GM12878 (cell line): Measurements from ENCODE around the gene CLEC4G. TPM values are rescaled to one million over a fixed set of nuclear protein-coding genes. Genes with fewer than 3 reads are reported as not detected.

Experiments used
- ATAC-seq: fragments of 200-7000 bp; cut with Tn5 transposase; 3 replicates; pipeline ENCODE4 v1.9.1; 2020; ENCODE audit warnings: mild to moderate bottlenecking, moderate library complexity
- BruUV-seq: library from RNA; stranded (reverse); fragments of 400-500 nt; replicated peaks from 2 replicates; lab custom pipeline; 2021; lab: Mats Ljungman, UMichigan
- CTCF ChIA-PET: fragments of 300-600 bp; sonication (Branson Sonifier 250); formaldehyde crosslinking; extraction: SDS; loops from one replicate; lab custom pipeline; 2021; ENCODE audit warnings: inconsistent platforms; lab: Yijun Ruan, JAX
- POLR2A ChIA-PET: fragments of 350-600 bp; formaldehyde crosslinking; extraction: SDS; loops from one replicate; lab custom pipeline; 2021; ENCODE audit warnings: inconsistent platforms; lab: Charles Lee
- RAD21 ChIA-PET: fragments of 300-600 bp; sonication (Branson Sonifier 250); formaldehyde crosslinking; loops from one replicate; lab custom pipeline; 2023; ENCODE audit warnings: antibody characterized with exemption; ENCODE audit not compliant: unreplicated experiment; lab: Charles Lee
- SMC1A ChIA-PET: fragments of 300-600 bp; sonication (Branson Sonifier 250); formaldehyde crosslinking; loops from one replicate; lab custom pipeline; 2023; ENCODE audit not compliant: unreplicated experiment, uncharacterized antibody; lab: Charles Lee
- DNase-seq: peaks from one replicate; pipeline ENCODE4 v3.0.0-alpha.2; 2011; ENCODE audit warnings: low read depth, low spot score
- FAIRE-seq: peaks from 3 replicates; lab custom pipeline; 2011; peaks lifted over from hg19 to GRCh38; lab: Jason Lieb, UNC
- H2AFZ ChIP-seq: 2 replicates; pipeline ENCODE4 v1.6.0; 2011; ENCODE audit warnings: low read depth, low read length, control low read depth; ENCODE audit not compliant: control insufficient read depth
- H3K27ac ChIP-seq: 2 replicates; pipeline ENCODE4 v1.5.1; 2011; ENCODE audit warnings: control low read depth; ENCODE audit not compliant: control insufficient read depth, insufficient read depth
- H3K27me3 ChIP-seq, 2 experiments: replicated peaks in 1 of 2; 2 replicates each; pipeline versions ENCODE4 v1.6.0 to v1.6.1; 2011; ENCODE audit warnings: low read length in 1 of 2; ENCODE audit not compliant: control insufficient read depth in 2 of 2, insufficient read depth in 2 of 2
- H3K36me3 ChIP-seq, 2 experiments: 2 replicates each; pipeline ENCODE4 v1.5.1; 2011; ENCODE audit warnings: low read length in 1 of 2; ENCODE audit not compliant: control insufficient read depth in 2 of 2, insufficient read depth in 2 of 2
- H3K4me1 ChIP-seq: 2 replicates; pipeline ENCODE4 v1.6.1; 2011; ENCODE audit warnings: mild to moderate bottlenecking, low read length, moderate library complexity, mixed read lengths; ENCODE audit not compliant: control insufficient read depth, insufficient read depth
- H3K4me2 ChIP-seq: 2 replicates; pipeline ENCODE4 v1.6.0; 2011; ENCODE audit warnings: control low read depth; ENCODE audit not compliant: control insufficient read depth, insufficient read depth
- H3K4me3 ChIP-seq: fragments of 200-600 bp; sonication (generic); 2 replicates; pipeline ENCODE4 v1.5.1; 2016
- H3K79me2 ChIP-seq: 2 replicates; pipeline ENCODE4 v1.6.0; 2011; ENCODE audit warnings: low read length; ENCODE audit not compliant: control insufficient read depth, insufficient read depth
- H3K9ac ChIP-seq: 2 replicates; pipeline ENCODE4 v1.8.0; 2011; ENCODE audit warnings: low read length, control low read depth, mixed read lengths; ENCODE audit not compliant: control insufficient read depth, insufficient read depth
- H3K9me3 ChIP-seq: replicated peaks from 3 replicates; pipeline ENCODE4 v1.5.1; 2011; ENCODE audit warnings: mild to moderate bottlenecking, low read length; ENCODE audit not compliant: control insufficient read depth, insufficient read depth
- H4K20me1 ChIP-seq: 2 replicates; pipeline ENCODE4 v1.6.0; 2011; ENCODE audit not compliant: control insufficient read depth, insufficient read depth
- ASH2L ChIP-seq: fragments of 300-600, 200-600 bp; sonication (generic); IDR thresholded peaks from 2 replicates; pipeline ENCODE4 v1.6.1; 2017; ENCODE audit warnings: low read depth, mild to moderate bottlenecking, borderline replicate concordance
- CHD4 ChIP-seq: fragments of 200-600 bp; sonication (generic); IDR thresholded peaks from 2 replicates; pipeline ENCODE4 v1.6.1; 2016; ENCODE audit warnings: mild to moderate bottlenecking
- DPF2 ChIP-seq: fragments of 450-650 bp; IDR thresholded peaks from 2 replicates; pipeline ENCODE4 v1.6.1; 2017; ENCODE audit warnings: mild to moderate bottlenecking
- FOS ChIP-seq: IDR thresholded peaks from 3 replicates; pipeline ENCODE4 v1.6.1; 2011; ENCODE audit warnings: borderline replicate concordance; ENCODE audit not compliant: insufficient read length; ENCODE audit errors: extremely low read depth
- MEF2B ChIP-seq: fragments of 450-650 bp; IDR thresholded peaks from 2 replicates; pipeline ENCODE4 v1.6.1; 2018; ENCODE audit warnings: mild to moderate bottlenecking, moderate library complexity; ENCODE audit not compliant: partially characterized antibody, poor library complexity, severe bottlenecking
- POLR2A ChIP-seq: IDR thresholded peaks from 2 replicates; pipeline ENCODE4 v1.6.1; 2011; ENCODE audit warnings: low read depth, mild to moderate bottlenecking, low read length
- POLR2AphosphoS5 ChIP-seq: IDR thresholded peaks from 2 replicates; pipeline ENCODE4 v1.6.1; 2011; ENCODE audit warnings: mild to moderate bottlenecking, low read length, inconsistent platforms
- RAD51 ChIP-seq: fragments of 450-650 bp; IDR thresholded peaks from 2 replicates; pipeline ENCODE4 v1.6.1; 2016; ENCODE audit warnings: moderate library complexity, mild to moderate bottlenecking, inconsistent platforms
- RCOR1 ChIP-seq: conservative IDR thresholded peaks from 2 replicates; pipeline ENCODE4 v1.6.1; 2012; ENCODE audit warnings: low read depth, low read length, improper control_type of control experiment
- STAT1 ChIP-seq: fragments of 450-650 bp; conservative IDR thresholded peaks from 2 replicates; pipeline ENCODE4 v1.6.1; 2014; ENCODE audit warnings: antibody characterized with exemption, mild to moderate bottlenecking
- ZNF217 ChIP-seq: fragments of 450-650 bp; IDR thresholded peaks from 2 replicates; pipeline ENCODE4 v1.6.1; 2017; ENCODE audit warnings: antibody characterized with exemption, mild to moderate bottlenecking
- WGBS: methylation state at CpG from one replicate; pipeline ENCODE4 v1.1.6; 2016; ENCODE audit warnings: low lambda C conversion rate; ENCODE audit not compliant: insufficient replicate concordance, insufficient coverage; ENCODE audit errors: missing lambda C conversion rate; 5-methylcytosine and 5-hydroxymethylcytosine counted together
- in situ Hi-C: fragments of 300-500 bp; cut with MboI; formaldehyde crosslinking; loops from 9 replicates; pipeline ENCODE4 v1.14.3; 2018; ENCODE audit warnings: mixed read lengths
- intact Hi-C: fragments of 100-400 bp; cut with micrococcal nuclease; formaldehyde crosslinking; loops from one replicate; pipeline ENCODE4 v1.14.2; 2022; ENCODE audit not compliant: unreplicated experiment
- polyA plus RNA-seq, 11 experiments: library from polyadenylated mRNA; depleted of rRNA in 4 of 11; unstranded in 6 of 11; stranded (reverse) in 5 of 11; fragments of >200 nt; fragmentation: Nextera tagmentation in 4 of 11; fragmentation: Illumina TruSeq in 1 of 11; extraction: Ambion mirVana in 4 of 11; extraction: Trizol in 1 of 11; gene quantifications; 1 replicate in 1 of 11; 2 replicates in 10 of 11; pipeline versions ENCODE4 v1.2.1 to v1.2.3, GENCODE V29; 2011 to 2016; ENCODE audit warnings: inconsistent platforms in 2 of 11, missing spikeins in 2 of 11, low read depth in 1 of 11
- total RNA-seq, 4 experiments: library from RNA; depleted of rRNA in 3 of 4; stranded (reverse); fragments of >200 nt in 3 of 4; fragmentation: Illumina TruSeq in 1 of 4; extraction: Trizol in 1 of 4; gene quantifications; 2 replicates each; pipeline versions ENCODE4 v1.2.1 to v1.2.3, GENCODE V29; 2013 to 2021
- TF ChIP-seq, protein P1 (sequence below): IDR thresholded peaks from 2 replicates; pipeline ENCODE4 v1.6.1; 2011; ENCODE audit warnings: mild to moderate bottlenecking, low read depth, low read length, moderate library complexity; ENCODE audit not compliant: insufficient replicate concordance
- TF ChIP-seq, protein P2 (sequence below): fragments of 450-650 bp; formaldehyde crosslinking; IDR thresholded peaks from 2 replicates; pipeline ENCODE4 v1.5.0; 2022; ENCODE audit warnings: mild to moderate bottlenecking, missing genetic modification characterization
- TF ChIP-seq, protein P3 (sequence below): fragments of 450-650 bp; IDR thresholded peaks from 2 replicates; pipeline ENCODE4 v1.6.1; 2016; ENCODE audit warnings: mild to moderate bottlenecking, moderate library complexity, borderline replicate concordance

Gene CLEC4G
- total and polyA plus RNA-seq, 10 of the 15 experiments (the other 5 are each of a cell fraction or from before 2014, with no cell fraction given): 0.04 TPM; not detected in 9

DNA sequence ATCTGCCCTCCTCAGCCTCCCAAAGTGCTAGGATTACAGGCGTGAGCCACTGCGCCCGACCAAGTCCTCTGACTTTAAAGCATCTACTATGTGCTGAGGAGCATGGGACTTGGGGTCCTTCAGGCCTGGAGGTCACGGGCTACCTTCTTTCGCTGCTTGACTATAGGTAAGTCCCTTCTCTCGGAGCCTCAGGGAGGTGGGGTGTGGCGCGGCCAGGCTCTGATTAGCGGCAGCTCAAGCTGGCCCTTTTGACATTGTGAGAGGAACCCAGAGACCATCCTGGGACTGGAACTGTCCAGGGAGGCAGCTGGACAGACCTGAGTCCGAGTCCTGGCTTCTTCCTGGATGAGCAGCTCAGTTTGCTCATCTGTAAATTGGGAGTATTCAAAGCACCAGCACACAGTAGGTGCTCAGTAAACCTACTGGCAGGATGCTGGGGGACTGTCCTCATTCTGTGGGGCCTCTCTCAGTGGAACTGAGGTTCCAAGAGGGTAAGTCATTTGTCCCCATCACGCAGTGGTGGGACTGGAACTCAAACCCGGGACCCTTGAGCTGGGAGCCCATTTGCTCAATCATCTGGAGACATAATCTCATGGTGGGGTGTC is 30.8 kb downstream of the CLEC4G start:
- H3K9ac ChIP-seq: peak overlapping the region; percentile 81
- peaks cover 52% of the 10 kb centered on the region for H3K4me1 ChIP-seq
- RAD21 ChIA-PET: interaction anchor here (0.5 to 2.5 kb wide), 10 partner anchors 9 to 356 kb away, joined by 3 to 11 read pairs (median 4); partner anchors contain the start of gene TRAPPC5
- peaks cover 4 to 12% of the 10 kb centered on the region in 2 experiments; a peak in 3 of 4 replicates for H3K36me3 ChIP-seq
- H3K9me3 ChIP-seq: no peaks in the 10 kb centered on the region; the same call in 1 of the 3 replicates
- H4K20me1 ChIP-seq: no peaks in the 10 kb centered on the region
- no peak for FAIRE-seq
- H3K4me2 ChIP-seq: peak overlapping the region; percentile 97
- peak overlapping the region; percentile 100 for H3K4me3 ChIP-seq
- no peak for ATAC-seq
- TF ChIP-seq, protein P1, sequence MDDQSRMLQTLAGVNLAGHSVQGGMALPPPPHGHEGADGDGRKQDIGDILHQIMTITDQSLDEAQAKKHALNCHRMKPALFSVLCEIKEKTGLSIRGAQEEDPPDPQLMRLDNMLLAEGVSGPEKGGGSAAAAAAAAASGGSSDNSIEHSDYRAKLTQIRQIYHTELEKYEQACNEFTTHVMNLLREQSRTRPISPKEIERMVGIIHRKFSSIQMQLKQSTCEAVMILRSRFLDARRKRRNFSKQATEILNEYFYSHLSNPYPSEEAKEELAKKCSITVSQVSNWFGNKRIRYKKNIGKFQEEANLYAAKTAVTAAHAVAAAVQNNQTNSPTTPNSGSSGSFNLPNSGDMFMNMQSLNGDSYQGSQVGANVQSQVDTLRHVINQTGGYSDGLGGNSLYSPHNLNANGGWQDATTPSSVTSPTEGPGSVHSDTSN: no peak
- TF ChIP-seq ASH2L (0 out of 2 replicates have a peak, but pooled peaks have one; percentile 14), POLR2AphosphoS5 (peak; percentile 72), DPF2 (peak; percentile 98; the same call in 1 of the 2 replicates), POLR2A (peak; percentile 59; the same call in 1 of the 2 replicates), RAD51 (peak; percentile 14; the same call in 1 of the 2 replicates), MEF2B (no peak), FOS (no peak), STAT1 (no peak), ZNF217 (peak; percentile 100; the same call in 1 of the 2 replicates), CHD4 (peak; percentile 99), RCOR1 (no peak)
- TF ChIP-seq, protein P2, sequence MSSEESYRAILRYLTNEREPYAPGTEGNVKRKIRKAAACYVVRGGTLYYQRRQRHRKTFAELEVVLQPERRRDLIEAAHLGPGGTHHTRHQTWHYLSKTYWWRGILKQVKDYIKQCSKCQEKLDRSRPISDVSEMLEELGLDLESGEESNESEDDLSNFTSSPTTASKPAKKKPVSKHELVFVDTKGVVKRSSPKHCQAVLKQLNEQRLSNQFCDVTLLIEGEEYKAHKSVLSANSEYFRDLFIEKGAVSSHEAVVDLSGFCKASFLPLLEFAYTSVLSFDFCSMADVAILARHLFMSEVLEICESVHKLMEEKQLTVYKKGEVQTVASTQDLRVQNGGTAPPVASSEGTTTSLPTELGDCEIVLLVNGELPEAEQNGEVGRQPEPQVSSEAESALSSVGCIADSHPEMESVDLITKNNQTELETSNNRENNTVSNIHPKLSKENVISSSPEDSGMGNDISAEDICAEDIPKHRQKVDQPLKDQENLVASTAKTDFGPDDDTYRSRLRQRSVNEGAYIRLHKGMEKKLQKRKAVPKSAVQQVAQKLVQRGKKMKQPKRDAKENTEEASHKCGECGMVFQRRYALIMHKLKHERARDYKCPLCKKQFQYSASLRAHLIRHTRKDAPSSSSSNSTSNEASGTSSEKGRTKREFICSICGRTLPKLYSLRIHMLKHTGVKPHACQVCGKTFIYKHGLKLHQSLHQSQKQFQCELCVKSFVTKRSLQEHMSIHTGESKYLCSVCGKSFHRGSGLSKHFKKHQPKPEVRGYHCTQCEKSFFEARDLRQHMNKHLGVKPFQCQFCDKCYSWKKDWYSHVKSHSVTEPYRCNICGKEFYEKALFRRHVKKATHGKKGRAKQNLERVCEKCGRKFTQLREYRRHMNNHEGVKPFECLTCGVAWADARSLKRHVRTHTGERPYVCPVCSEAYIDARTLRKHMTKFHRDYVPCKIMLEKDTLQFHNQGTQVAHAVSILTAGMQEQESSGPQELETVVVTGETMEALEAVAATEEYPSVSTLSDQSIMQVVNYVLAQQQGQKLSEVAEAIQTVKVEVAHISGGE (CRISPR knock-in tag): 0 out of 2 replicates have a peak, but pooled peaks have one; percentile 8
- TF ChIP-seq, protein P3, sequence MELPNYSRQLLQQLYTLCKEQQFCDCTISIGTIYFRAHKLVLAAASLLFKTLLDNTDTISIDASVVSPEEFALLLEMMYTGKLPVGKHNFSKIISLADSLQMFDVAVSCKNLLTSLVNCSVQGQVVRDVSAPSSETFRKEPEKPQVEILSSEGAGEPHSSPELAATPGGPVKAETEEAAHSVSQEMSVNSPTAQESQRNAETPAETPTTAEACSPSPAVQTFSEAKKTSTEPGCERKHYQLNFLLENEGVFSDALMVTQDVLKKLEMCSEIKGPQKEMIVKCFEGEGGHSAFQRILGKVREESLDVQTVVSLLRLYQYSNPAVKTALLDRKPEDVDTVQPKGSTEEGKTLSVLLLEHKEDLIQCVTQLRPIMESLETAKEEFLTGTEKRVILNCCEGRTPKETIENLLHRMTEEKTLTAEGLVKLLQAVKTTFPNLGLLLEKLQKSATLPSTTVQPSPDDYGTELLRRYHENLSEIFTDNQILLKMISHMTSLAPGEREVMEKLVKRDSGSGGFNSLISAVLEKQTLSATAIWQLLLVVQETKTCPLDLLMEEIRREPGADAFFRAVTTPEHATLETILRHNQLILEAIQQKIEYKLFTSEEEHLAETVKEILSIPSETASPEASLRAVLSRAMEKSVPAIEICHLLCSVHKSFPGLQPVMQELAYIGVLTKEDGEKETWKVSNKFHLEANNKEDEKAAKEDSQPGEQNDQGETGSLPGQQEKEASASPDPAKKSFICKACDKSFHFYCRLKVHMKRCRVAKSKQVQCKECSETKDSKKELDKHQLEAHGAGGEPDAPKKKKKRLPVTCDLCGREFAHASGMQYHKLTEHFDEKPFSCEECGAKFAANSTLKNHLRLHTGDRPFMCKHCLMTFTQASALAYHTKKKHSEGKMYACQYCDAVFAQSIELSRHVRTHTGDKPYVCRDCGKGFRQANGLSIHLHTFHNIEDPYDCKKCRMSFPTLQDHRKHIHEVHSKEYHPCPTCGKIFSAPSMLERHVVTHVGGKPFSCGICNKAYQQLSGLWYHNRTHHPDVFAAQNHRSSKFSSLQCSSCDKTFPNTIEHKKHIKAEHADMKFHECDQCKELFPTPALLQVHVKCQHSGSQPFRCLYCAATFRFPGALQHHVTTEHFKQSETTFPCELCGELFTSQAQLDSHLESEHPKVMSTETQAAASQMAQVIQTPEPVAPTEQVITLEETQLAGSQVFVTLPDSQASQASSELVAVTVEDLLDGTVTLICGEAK: no peak; the same call in 1 of the 2 replicates
- POLR2A ChIA-PET: interaction anchor here (0.6 to 1.4 kb wide), 5 partner anchors 18 to 368 kb away, joined by 3 to 5 read pairs (median 3); no protein-coding TSS in a partner anchor
- DNase-seq: no peak
- H3K27ac ChIP-seq: peak overlapping the region; percentile 94
- CTCF ChIA-PET: interaction anchor here (0.6 to 2.2 kb wide), 4 partner anchors 11 to 71 kb away, joined by 3 to 15 read pairs (median 3); partner anchors contain the start of gene TRAPPC5
- H3K79me2 ChIP-seq: peaks cover 54% of the 10 kb centered on the region
- intact Hi-C loops: loop anchor here (2.0 to 10.0 kb wide), 3 partner anchors 42 to 494 kb away; no protein-coding TSS in a partner anchor
- BruUV-seq: no TSS peak
- no peak overlapping the region for H2AFZ ChIP-seq
- in situ Hi-C loops: loop anchor here (10.0 kb wide), 2 partner anchors 516 to 1176 kb away; no protein-coding TSS in a partner anchor
- no peaks in the 10 kb centered on the region for H3K27me3 ChIP-seq
- SMC1A ChIA-PET: interaction anchor here (0.7 to 5.5 kb wide), 3 partner anchors 8 to 99 kb away, joined by 3 to 26 read pairs (median 3); partner anchors contain the start of gene TRAPPC5
- 46% methylated on average over 12 of the region's 12 CpGs for WGBS
